ENCODE measurements around the gene ZNF516.

DNA sequence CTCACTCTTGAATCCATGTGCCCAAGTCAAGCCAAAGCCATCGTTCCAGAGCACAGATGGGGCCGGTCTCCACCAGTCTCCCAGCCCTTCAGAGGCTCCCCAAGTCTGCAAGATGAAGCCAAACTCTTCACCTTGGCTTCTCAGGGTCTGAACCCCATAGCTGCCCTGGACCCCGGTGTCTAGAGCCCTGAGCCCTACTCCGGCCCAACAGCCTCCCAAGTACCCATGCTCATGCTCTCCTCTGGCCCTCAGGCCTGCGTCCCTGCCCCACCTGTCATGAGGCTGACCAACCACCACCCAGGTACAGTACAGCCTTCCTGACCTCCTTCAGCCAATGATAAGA lies 46.0 kb downstream of the ZNF516 start:
- TF ChIP-seq TCF12 (IDR thresholded peaks at IDR 0.05; ENCODE audit: low read depth) (no peak), CEBPB (IDR thresholded peaks at IDR 0.05) (no peak), TAF1 (IDR thresholded peaks at IDR 0.05; ENCODE audit: low read depth) (no peak), YY1 (IDR thresholded peaks at IDR 0.05; ENCODE audit: low read depth) (no peak), NFIC (IDR thresholded peaks at IDR 0.05) (no peak), FOXM1 (IDR thresholded peaks at IDR 0.05; ENCODE audit: borderline replicate concordance, low read depth) (no peak)
- TF ChIP-seq, protein P1, sequence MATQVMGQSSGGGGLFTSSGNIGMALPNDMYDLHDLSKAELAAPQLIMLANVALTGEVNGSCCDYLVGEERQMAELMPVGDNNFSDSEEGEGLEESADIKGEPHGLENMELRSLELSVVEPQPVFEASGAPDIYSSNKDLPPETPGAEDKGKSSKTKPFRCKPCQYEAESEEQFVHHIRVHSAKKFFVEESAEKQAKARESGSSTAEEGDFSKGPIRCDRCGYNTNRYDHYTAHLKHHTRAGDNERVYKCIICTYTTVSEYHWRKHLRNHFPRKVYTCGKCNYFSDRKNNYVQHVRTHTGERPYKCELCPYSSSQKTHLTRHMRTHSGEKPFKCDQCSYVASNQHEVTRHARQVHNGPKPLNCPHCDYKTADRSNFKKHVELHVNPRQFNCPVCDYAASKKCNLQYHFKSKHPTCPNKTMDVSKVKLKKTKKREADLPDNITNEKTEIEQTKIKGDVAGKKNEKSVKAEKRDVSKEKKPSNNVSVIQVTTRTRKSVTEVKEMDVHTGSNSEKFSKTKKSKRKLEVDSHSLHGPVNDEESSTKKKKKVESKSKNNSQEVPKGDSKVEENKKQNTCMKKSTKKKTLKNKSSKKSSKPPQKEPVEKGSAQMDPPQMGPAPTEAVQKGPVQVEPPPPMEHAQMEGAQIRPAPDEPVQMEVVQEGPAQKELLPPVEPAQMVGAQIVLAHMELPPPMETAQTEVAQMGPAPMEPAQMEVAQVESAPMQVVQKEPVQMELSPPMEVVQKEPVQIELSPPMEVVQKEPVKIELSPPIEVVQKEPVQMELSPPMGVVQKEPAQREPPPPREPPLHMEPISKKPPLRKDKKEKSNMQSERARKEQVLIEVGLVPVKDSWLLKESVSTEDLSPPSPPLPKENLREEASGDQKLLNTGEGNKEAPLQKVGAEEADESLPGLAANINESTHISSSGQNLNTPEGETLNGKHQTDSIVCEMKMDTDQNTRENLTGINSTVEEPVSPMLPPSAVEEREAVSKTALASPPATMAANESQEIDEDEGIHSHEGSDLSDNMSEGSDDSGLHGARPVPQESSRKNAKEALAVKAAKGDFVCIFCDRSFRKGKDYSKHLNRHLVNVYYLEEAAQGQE (IDR thresholded peaks at IDR 0.05; ENCODE audit: low read depth) = no peak
